GM18517 (cell line): ENCODE data around the gene NEIL3.

Experiments
- ATAC-seq: cut with Tn5 transposase; IDR thresholded peaks from one replicate; pipeline ENCODE4 v1.9.1; 2021; ENCODE audit warnings: mild to moderate bottlenecking, moderate library complexity; ENCODE audit not compliant: unreplicated experiment

The NEIL3 gene

DNA sequence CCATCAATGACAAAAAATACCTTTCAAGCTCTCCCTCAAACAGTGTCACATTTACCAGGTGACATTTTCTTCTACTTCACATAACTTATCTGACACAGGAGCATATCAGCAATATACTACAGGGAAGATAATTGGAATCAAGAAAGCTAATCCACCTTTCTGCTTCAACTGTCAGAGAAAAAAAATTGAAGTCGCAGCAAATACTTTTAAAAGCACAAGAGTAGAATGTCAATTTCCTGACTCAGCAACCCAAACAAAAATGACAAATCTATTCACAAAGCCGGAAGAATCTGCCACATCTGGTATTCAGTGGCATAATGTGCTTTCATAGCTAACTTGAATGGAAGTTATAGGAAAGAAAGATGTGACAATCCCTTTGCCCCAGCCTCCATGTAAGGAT, 95.8 kb downstream of the NEIL3 start:
- no peak for ATAC-seq

DNA sequence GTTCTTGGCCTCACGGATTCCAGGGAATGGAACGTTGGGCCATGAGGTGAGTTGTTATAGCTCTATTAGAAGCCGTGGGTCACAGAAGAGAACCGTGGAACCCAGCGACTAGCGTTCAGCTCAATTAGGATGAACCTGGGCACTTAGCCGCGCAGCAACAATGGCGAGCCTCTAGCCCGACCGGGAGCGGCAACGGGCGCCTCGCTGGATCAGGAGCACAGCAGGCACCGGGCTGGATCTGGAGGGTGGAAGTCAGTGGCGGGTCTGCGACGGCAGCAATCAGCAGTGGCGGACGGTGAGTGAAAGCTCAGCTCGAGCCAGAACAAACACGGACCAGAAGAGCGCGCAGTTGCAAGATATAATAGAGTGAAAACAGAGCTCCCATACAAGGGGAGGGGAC, 98.3 kb downstream of the NEIL3 start:
- ATAC-seq: no peak

DNA sequence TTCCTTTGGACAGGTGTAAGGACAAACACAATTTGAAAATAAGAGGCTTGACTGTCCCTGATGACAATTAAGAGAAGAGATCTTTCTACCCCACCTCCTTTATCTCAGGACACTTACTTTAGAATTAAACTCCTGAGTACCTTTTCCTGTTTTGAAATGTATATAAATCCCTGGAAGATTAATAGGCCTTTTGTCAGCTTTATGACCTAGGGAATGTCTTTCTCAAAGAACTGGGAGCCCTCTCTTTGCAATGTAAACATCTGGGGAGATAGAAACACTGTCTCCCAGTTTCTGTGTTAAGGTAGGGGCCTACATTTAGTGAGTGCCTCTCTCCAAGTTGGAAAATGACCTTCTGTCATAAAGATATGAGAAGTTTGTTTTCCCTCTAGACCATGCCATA, 100.9 kb downstream of the NEIL3 start:
- ATAC-seq: no peak

DNA sequence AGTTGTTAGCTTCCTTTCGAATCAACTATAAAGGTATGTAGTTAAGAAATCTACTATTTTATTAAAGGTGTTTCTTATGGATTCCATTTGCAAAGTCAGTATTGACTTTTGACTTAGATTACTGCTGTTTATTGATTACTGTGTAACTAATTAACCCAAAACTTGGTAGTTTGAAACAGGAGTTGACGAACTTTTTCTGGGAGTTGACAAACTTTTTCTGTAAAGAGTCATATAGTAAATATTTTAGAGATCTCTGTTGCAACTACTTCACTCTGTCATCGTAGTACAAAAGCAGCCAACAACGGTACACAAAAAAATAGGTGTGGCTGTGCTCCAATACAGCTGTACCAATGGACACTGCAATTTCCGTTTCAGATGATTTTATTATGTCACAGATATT, 102.3 kb downstream of the NEIL3 start:
- ATAC-seq: no peak
